HG02981 (cell line): ENCODE measurements around the gene MPG.

Experiments
- ATAC-seq: cut with Tn5 transposase; IDR thresholded peaks from one replicate; pipeline ENCODE4 v1.9.1; 2021; ENCODE audit warnings: mild to moderate bottlenecking, moderate library complexity; ENCODE audit not compliant: unreplicated experiment

Gene MPG

GRCh38 chr16:50769-51591, 27.0 kb upstream of the MPG start:
- no peak for ATAC-seq

- ATAC-seq = peak; percentile 89
Measured at GRCh38 chr16:53346-54236, 24.4 kb upstream of the MPG start, which contains the start of the genes POLR3K and SNRNP25. Gene POLR3K (minus strand): TSS chr16:53608. CDS start chr16:53586, 22 bp downstream. Gene SNRNP25 (plus strand): TSS chr16:53828. CDS start chr16:54017, 189 bp downstream.

GRCh38 chr16:54237-54581, 23.8 kb upstream of the MPG start:
- no peak for ATAC-seq

GRCh38 chr16:55571-56136, 22.4 kb upstream of the MPG start:
- ATAC-seq = no peak

- no peak for ATAC-seq
Measured at GRCh38 chr16:56231-56927, 21.6 kb upstream of the MPG start.

GRCh38 chr16:57711-58110, 20.3 kb upstream of the MPG start:
- no peak for ATAC-seq

- ATAC-seq = no peak
Measured at GRCh38 chr16:58491-59439, 19.3 kb upstream of the MPG start.

GRCh38 chr16:59440-60059, 18.5 kb upstream of the MPG start:
- no peak for ATAC-seq

- ATAC-seq = no peak
Measured at GRCh38 chr16:60166-60565, 17.9 kb upstream of the MPG start.

- no peak for ATAC-seq
Measured at GRCh38 chr16:60929-61878, 16.8 kb upstream of the MPG start.

- no peak for ATAC-seq
Measured at GRCh38 chr16:61879-62281, 16.1 kb upstream of the MPG start.

GRCh38 chr16:62283-62967, 15.6 kb upstream of the MPG start:
- ATAC-seq = no peak

GRCh38 chr16:62968-63391, 15.0 kb upstream of the MPG start:
- no peak for ATAC-seq

- ATAC-seq = no peak
Measured at GRCh38 chr16:63466-63865, 14.6 kb upstream of the MPG start.

- ATAC-seq = no peak
Measured at GRCh38 chr16:63998-64913, 13.8 kb upstream of the MPG start.

- no peak for ATAC-seq
Measured at GRCh38 chr16:64914-65255, 13.1 kb upstream of the MPG start.

GRCh38 chr16:65745-66144, 12.3 kb upstream of the MPG start:
- no peak for ATAC-seq
